ENCODE measurements around the gene RBM44.

RBM44 gene

DNA sequence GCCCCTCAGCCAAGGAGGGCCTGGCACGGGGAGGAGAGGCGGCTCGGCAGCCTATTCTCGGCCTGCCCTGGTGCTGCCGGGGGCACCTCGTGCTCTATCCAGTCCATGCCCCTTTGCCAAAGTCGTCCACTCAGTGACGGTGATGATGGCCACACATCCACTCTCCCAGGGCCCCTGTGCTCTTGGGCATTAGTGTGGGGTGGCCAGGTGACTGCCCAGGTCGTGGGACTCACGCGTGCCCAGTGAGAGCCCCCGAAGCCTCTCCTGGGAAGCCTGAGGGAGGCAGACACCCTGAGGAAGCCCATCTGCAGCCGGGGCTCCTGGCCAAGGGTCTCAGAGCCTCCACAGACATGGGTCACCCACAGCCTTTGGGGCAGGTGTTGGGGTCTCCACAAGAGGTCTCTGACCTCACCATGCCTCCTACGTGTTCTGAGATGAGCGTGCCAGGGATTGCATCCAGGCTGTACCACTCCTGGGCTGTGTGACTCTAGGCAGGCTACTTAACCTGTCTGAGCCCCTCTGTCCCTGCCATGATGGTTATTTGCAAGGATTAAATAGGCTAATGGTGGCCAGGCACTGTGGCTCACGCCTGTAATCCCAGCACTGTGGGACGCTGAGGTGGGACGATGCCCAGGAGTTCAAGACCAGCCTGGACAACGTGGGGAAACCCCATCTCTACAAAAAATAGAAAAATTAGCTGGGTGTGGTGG, 73.8 kb downstream of the RBM44 start:
- DNase-seq = no peak

DNA sequence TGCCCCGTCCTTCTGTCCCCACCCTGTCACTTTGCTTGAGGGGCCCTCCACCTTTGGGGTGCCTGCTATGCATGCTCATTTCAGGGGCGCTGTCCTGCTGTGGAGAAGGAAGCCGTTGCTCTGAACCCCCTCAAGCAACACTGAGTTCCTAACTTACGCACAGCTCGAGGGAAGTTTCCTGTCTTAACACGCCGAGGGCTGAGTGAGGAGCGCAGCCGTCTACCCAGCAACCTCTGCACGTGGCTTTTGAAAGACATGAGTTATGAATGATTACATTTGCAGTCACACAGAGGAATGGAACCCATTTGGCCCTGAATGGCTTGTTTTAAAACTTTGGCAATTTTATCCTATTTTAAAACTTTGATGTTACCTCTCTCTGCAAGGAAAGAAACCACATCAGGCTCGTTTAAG, 74.8 kb downstream of the RBM44 start:
- DNase-seq = peak; percentile 27 to 53 (median 40)

DNA sequence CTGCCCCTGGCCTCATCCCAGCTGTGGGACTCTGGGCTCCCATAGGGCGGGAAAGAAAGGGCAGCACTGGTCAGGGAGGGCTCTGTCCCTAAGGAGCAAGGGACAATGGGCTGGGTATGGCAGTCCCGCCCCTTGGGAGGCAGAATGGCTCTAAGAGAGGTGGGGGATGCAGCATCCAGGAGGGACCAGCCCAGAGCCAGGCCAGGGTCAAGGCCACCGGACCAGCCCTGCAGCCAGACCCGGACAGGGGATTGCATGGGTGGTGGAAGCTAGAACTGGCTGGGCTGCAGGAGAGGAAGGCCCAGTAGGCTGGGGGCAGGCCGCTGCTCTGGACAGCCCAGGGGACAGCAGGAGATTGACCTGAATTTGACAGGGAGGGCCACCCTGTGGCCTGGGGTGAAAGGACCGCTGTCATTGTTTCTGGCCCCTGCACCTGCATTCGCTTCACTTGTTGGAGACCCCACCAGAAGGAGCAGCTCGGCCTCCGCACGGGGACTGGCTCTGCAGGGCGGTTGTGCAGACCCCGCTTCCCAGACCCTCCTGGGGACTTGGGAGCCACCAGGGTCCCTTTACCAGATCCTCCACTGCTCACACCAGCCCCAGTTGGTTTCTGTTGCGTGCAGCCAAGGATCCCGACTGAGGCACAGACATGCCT, 75.4 kb downstream of the RBM44 start:
- no peak for DNase-seq

DNA sequence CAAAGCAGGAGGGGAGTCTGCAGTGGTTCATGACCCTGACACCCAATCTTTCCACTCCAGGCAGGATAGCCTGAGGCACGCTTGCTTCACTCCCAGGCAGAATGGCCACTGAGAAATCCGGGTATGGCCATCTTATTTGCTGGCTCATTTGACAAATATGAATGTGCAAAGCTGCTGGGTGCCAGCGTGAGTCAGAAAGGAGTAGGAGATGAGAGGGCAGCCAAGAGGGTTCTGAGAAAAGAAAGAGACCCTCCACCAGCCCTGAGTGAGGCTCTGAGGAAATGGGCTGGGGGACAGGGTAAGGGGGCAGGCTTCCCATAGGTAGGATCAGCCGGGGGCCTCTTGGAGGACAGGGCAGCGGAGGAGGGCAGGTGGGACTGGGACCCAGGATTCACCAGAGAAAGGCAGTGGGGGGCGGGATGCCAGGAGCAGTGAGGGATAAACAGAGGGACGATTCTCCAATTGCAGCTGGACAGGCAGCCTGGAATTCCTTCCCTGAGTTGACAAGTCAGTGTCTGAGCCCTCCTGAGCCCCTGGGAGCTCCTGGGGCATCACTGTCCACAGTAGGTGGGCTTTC, 76.1 kb downstream of the RBM44 start:
- no peak for DNase-seq

DNA sequence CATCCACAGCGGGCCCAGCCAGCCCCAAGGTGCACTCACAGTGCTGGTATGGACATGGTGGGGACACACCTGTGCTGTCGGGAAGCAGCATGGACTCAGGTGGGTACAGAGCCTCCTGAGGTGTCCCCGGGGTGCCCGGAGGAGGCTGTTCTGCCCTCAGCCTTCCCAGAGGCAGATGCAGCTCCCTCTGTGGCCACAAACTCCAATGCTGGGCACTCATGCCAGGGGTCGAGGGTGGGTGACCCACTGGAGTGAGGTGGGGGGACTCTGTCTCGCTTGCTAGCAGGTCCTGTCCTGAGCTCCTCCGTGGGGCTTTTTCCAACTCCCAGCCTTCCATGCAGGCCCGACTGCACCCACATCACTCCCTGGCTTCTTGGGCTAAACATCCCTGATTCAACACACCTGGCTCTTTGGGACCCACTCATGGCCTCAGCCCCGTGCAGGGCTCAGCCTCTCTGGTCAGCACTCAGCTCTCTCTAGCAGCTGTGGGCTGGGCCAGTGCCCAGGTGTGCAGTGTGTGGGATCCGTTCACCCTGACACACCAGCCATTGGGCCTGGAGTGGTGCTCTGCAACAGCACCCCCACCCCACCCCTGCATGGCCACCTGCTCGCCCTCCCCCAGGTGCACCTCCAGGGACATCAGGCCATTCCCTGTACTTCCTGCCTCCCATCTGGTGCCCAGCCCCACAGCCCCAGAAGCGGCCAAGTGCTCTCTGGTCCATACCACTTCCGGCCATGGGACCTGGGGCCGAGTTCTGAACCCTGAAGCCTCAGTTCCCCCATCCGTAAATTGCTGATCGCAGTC, 76.9 kb downstream of the RBM44 start:
- no peak for DNase-seq

DNA sequence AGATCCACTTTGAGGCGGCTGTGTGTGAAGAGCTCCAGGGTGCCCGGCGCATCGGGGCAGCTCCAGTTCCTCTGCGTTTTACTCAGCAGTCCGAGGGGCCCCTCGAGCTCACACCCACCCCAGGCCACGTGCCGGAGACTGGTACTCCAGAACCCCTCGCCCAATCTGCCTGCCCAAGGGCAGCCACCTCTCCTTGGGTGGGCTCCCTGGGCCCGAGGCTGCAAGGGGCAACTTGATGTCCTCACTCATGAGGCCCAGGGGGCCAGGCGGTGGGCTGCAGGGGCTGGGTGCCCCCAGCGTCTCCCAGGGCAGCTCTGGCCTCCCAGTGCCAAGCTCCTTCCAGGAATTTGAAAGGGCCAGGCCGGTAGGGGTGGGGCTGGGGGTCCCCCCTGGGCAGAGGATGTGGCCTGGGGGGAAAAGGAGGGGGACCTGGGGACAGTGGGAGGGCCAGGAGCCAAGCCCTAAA, 77.5 kb downstream of the RBM44 start:
- no peak for DNase-seq

DNA sequence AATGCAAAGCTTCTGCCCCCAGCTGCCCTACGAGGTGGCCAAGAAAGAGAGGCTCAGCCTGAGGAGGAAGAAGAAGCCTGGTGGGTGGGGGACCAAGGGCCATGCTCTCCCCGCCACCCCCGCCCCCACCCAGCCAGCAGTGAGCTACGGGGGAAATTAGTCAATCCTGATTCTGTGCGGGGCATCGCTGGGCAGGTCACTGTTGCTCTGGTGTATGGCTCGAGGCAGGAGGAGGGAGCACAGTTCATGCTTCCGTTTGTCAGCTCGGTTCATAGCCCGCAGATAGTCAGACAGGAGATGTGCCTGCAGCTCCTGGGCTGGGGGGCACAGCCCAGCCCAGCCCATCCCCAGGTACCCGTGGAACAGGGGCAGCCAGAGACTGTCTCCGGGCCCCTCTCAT, 78.0 kb downstream of the RBM44 start:
- peak in 3 of 4 experiments; percentile 26 to 50 (median 44) for DNase-seq

DNA sequence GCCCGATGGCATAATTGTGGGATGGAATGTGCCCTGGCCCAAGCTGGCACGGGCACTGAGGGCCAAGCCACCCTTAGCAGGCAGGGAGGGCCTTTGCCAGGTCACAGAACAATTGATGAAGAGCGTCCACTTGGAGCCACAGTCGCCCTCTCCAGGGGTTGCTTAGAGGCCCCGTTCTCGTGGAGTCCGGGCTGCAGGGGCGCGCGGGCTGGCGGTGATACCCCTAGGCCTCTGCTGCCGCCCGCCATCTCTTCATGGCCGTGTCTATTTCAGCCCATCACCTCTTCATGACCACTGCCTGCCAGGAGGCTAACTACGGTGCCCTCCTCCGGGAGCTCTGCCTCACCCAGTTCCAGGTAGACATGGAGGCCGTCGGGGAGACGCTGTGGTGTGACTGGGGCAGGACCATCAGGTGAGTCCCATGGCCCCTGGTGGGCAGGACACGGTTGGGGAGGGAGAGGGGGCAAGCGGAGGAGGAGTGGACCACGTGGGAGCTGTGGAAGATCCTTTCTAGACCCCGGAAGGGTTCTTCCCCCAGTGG, 78.4 kb downstream of the RBM44 start:
- peak in 1 of 4 experiments; percentile 1 for DNase-seq

DNA sequence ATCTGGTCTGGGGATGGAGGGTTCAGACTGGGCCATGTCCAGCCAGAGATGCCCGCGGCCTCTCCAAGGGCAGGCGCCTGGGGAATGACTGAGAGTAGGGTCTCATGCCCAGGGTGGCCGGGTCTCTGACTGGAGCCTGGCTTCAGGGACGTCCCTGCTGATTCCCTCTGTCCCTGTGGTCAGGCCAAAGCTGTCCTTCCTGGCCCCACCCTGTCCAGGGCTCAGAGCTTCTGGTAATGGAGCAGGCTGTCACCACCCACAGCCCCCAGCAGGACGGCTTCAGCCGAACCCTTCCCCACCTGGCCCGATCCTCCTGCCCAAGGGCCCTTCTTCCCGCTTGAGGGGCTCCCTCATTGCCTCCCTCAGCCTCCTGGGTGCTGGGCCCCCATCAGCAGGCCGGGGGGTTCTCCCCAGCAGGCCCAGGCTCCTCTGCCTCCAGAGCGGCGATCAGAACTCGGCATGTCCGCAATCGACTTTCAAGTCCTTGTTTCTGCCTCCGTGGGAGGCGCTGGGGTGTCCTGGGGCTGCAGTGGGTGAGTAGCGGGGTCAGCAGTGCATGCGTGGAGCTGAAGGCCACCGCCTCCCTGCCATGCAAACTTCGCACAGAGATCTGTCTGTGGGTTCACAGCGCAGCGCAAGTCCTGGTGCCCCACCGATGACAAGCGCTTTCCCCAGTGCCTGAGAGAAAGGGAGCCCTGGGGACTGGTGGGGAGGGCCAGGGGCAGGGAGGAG, 79.2 kb downstream of the RBM44 start:
- DNase-seq = peak in 1 of 4 experiments; percentile 1

DNA sequence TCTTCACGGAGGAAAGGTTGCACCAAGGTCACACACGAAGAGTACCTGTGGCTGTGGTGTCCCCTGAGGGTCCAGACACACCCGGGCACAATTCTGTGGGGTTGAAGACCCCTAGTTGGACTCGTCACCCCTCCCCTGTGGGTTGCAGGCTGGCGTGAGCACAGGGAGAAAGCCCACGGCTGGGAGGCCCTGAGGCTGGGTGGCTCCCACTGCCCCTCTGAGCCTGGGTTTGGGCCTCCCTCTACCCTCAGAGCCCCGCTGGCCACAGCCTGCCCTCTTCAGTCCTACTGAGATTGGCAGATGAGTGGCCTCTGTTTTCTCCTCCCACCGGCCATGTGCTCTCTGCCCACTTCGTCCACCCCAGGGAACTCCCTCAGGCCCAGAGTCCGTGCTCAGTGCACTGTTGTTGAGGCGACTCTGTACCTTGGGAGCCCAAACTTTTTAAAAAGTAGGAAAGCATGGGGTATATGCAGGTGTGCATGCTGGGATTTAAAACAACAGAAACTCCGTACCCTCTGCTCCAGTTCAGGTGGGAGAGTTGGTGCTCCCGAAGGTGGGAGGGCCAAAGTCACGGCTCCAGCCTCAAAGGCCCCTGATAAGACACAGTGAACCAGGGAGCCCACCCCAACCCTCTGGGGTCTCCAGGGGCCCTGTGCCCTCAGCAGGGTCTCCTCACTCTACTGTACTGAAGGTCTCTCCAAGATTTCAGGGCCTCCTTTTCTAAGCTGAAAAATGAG, 79.9 kb downstream of the RBM44 start:
- DNase-seq = no peak

DNA sequence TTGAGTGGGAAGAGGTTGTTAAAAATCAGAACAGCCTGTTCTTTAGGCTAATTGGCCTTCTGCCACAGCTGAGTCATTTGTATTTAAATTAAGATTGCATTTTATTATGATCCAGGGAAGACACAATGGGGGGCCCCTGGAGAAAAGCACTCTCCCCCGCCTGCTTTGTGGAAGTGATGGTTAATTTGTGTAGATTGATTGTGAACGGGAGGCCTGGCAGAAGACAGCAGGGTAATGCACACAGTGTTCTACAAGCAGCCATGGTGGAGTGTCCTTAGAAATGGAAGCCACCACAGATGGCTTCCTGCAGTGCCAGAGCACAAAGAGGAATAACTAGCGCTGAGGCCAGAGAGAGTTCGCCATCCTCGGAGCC, 80.5 kb downstream of the RBM44 start:
- no peak for DNase-seq

DNA sequence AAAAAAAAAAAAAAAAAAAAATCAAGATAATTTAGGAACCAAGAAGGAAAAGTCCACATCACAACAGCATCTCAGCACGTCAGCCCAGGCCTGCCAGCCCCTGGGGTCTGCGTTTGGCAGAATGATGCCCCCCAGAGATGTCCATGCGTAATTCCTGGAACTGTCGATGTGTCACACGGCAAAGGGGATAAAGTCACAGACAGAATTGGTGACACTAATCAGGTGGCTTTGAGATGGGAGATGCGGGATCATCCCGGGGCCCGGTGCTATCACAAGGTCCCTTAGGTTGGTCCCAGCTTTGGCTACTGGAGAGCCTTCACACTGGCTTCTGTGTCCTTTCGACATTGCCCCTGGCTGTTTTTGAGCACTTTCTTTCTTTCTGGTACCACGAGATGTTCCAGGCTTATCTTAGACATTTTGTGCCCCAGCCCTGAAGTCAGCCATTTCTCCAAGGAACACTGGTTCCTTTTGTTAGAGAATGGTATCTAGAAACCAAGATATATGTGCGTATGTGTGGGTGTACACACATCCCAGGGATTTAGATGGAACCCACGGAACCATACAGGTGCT, 81.5 kb downstream of the RBM44 start:
- no peak for DNase-seq

DNA sequence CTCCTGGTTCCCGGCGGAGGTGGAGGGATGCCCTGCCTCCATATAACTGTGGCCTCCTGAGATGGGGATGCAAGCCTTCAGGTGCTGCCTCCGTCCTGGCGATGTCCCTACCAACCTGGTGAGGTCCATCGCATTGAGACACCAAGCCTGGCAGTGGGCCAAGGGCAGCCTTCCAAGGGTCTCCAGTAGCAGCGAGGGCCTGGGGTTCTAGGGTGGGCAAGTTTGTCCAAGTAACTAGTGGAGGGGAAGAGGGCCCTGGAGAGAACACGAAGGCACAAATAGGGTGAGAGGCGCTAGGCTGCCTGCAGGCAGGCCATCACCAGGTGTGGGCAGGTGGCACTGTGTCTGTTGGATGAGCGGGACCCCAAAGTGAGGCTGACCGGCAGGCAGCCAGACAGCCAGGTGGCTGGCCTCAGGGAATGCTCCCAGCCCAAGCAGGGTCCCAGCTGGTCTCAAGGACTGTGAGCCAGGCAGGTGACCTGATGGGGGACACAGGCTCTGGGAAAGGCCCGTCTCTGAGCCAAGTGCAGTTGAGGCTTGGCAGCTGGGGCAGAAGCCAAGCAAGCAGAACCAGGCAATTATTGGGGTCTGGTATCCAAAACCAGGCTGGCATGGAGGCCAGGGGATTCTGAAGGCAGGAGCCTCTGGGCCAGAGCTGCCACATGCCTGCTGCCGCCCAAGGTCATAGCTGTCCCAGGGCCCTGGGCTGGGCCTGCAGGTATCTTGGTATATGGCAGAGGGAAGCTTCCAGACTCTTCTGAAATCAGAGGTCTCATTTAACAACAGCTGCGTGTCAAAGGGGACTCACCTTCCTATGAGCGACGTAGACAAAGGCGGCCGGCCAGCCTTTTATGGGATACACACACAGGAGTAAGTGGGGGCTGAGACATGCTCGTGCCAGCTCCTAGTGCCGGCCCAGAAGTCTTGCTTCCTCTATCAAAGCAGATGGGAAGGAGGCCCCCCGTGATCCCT, 84.2 kb downstream of the RBM44 start:
- no peak for DNase-seq

DNA sequence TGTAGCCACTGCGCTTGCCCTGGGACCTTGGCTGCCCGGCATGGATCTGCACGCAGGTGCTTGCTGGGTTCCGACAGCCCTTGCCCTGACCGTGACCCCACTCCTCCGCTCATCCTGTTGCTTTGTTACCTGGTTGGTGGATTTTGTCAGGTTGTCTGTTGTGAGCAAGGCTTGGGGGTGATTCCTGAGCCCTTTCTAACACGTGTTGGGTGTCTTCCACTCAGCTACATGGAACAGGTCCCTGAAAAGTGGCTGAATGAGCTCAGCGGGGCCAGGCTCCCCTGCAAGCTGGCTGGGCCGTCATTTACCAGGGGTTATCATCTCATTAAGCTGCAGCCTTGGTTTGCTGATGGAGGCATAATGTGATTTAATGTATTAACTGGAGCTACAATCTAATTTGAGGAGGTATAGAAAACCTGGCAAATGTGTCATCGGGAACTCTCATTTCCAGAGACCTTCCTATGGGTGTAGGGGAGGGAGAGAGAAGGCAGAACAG, 85.4 kb downstream of the RBM44 start:
- DNase-seq = no peak

DNA sequence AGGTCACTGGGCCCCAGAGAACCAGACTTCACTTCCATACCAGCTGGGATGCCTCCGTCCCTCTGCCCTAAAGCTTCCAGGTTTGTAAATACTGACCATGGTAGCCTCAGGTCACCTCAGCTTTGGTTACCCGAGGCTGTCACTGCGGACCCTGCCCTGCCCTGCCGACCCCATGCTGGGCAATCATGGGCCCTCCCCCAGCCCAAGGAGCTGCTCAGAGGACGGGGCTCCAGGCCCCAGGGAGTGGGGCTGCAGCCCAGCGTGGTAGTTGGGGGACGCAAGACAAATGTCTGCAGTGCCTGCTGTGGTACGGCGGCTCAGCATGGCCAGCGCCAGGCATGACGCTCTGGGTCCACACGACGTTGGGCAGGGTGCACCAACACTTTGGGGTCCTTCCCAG, 86.1 kb downstream of the RBM44 start:
- DNase-seq = no peak

DNA sequence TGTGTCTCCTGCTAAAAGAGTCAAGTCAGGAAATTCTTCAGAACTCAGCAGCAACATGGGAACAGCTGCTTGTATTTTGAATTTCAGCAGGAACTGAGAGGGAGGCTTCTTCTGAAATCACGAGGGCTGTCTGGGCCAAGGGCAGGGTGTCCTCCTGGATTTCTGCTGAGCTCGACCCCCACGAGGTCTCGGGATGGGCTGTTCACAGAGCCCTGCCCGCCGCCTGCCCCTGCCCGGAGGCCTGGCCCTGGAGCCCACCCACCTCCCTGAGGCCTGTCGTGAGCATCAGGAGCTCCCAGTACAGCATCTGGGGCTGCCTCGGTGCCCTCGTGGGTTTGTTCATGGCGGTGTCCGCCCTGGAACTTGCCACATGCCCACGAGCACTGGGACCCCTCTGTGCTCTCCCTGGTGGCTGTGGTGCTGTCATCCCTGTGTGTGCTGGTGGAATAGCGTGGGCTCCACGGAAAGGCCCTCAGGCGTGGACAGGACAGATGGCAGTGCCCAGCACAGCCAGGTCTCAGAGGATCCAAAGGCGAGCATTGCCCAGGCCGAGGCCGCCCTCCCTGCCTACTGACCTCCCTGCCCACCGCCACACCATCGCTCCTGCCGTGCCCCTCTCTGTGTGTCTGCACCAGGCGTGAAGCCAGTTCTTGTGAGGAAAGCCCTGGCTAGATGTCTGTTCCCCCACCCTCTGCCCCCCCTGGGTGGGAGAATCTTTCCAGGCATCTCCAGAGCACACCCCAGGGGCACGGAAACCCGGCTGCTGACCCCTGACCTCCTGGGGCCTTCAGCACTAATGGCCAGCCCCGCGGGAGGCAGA, 86.7 kb downstream of the RBM44 start:
- no peak for DNase-seq

DNA sequence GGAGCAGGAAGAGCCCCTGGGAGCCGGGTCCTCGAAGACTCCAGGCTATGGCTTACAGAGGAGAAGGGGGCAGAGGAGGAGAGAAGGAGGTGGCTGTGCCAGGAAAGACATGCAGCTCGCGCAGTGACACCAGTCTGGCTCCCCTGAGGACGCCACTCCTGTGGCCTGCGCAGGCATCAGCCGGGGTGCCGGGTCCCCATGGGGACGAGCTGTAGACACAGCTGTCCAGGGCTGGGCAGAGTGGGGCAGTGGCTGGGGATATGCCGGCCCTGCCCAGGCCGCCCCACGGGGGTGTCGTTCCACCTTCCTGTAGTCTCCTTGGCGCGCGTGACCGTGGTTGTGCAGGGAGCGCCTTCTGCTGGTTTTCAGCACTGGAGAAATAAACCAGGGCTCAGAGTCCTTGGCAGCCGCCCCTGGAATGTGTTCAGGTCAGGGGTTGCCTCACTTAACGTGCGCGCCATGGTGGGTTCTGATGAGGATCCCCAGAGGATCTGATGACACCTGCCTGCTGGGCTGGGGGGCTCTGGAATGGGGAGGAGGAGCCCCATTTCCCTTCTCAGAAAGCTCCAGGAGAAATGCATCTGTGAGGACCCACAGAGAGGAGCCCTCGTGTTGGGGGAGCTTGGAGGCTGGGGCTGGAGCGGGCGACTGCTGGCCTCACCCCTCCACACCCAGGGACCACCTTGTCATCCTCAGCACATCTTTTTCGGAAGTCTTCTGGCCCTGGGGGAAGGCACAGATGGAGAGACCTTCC, 87.5 kb downstream of the RBM44 start:
- no peak for DNase-seq

Data from suppressor macrophage (primary cell).